Measurements from ENCODE around the gene COL5A1. TPM values are rescaled to one million over a fixed set of nuclear protein-coding genes. Genes with fewer than 3 reads are reported as not detected.

Gene COL5A1
- total RNA-seq, 4 donors from 2014 or later: 8.4 to 14.7 (median 11.3) TPM

DNA sequence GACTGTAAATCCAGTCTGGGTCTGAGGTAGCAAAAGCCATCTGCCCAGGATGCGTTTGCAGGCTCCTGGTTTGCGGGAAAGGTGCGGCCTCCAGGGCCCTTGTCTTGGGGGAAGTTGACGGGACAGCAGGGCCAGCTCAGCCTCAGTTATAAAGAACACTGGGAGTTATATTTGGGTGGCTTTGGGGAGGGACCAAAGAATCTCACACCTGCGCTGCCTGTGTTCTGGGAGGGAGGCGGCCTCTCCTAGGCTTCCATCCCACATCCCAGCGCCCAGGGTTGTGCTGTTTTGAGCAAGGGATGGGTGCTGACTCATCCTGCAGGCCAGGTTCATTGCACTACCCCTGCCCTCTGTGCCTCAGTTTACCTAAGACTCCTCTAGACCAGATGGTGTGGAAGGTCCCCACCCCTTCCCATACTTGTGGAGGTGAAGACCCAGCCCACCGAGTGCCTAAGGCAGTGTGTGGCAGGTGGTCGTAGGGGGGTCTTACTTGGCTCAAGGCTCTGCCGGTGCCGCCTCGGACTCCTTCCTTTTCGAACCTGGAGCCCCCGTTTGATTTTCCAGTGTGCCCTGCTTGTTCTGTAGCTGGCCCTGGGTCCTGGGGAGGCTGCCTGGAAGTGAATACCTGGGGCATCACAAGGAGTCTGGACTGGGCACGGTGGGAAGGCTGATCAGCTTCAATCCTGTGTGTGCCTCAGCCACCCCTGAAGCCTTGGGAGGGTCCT lies 199.7 kb downstream of the COL5A1 start:
- TF ChIP-seq, protein P1, sequence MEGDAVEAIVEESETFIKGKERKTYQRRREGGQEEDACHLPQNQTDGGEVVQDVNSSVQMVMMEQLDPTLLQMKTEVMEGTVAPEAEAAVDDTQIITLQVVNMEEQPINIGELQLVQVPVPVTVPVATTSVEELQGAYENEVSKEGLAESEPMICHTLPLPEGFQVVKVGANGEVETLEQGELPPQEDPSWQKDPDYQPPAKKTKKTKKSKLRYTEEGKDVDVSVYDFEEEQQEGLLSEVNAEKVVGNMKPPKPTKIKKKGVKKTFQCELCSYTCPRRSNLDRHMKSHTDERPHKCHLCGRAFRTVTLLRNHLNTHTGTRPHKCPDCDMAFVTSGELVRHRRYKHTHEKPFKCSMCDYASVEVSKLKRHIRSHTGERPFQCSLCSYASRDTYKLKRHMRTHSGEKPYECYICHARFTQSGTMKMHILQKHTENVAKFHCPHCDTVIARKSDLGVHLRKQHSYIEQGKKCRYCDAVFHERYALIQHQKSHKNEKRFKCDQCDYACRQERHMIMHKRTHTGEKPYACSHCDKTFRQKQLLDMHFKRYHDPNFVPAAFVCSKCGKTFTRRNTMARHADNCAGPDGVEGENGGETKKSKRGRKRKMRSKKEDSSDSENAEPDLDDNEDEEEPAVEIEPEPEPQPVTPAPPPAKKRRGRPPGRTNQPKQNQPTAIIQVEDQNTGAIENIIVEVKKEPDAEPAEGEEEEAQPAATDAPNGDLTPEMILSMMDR (IDR thresholded peaks at IDR 0.05): no peak
- TF ChIP-seq POLR2A (IDR thresholded peaks at IDR 0.05): no peak
- intact Hi-C loops (cut with DNase I; ENCODE audit: low total_unique reads): no loop called here
- 85 to 95% methylated on average over 14 to 15 of the region's 15 CpGs for WGBS, 2 donors
- no peak for DNase-seq (ENCODE audit: low spot score in 2 of 2)
- H3K4me3 ChIP-seq (ENCODE audit: low read depth, poor library complexity, severe bottlenecking): no peak overlapping the region

DNA sequence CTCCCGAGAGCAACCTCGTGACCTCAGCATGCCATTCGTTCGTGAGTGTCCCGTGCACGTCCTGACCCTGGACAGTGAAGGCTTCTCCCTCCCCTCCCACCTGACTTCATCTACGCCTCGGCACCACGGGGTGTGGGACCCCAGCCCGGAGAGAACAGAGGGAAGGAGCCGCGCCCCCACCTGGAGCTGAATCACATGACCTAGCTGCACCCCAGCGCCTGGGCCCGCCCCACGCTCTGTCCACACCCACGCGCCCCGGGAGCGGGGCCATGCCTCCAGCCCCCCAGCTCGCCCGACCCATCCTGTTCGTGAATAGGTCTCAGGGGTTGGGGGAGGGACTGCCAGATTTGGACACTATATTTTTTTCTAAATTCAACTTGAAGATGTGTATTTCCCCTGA lies 200.7 kb downstream of the COL5A1 start:
- TF ChIP-seq, protein P1 (IDR thresholded peaks at IDR 0.05): no peak
- TF ChIP-seq POLR2A (IDR thresholded peaks at IDR 0.05): no peak
- no peak for DNase-seq (ENCODE audit: low spot score in 2 of 2)
- intact Hi-C loops (cut with DNase I; ENCODE audit: low total_unique reads): no loop called here
- no peak overlapping the region for H3K4me3 ChIP-seq (ENCODE audit: low read depth, poor library complexity, severe bottlenecking)
- 81 to 87% methylated on average over 19 to 22 of the region's 22 CpGs for WGBS, 2 donors

DNA sequence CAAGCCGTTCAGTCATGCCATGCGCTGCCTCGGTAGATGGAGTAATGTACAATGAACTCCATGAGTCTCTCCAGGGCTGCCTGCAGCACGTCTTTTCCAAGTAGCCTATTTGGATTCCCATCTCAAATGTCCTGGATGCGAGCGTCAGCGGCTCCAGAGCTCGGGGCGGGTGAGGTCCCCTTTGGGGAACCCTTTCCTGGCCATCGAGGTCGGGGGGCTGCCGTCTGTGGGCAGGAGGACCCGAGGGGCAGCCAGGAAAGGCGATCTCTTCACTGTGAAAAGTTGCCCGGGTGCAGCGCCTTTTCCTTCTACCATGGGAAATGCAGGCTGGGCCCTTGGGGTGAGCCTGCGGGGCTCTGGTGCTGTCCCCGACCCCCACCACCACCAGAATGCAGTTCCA lies 202.1 kb downstream of the COL5A1 start:
- TF ChIP-seq, protein P1 (IDR thresholded peaks at IDR 0.05): no peak
- no peak for TF ChIP-seq POLR2A (IDR thresholded peaks at IDR 0.05)
- no peak overlapping the region for H3K4me3 ChIP-seq (ENCODE audit: low read depth, poor library complexity, severe bottlenecking)
- no peak for DNase-seq (ENCODE audit: low spot score in 2 of 2)
- WGBS, 2 donors: 87 to 91% methylated on average over 18 of the region's 18 CpGs
- intact Hi-C loops (cut with DNase I; ENCODE audit: low total_unique reads): no loop called here

DNA sequence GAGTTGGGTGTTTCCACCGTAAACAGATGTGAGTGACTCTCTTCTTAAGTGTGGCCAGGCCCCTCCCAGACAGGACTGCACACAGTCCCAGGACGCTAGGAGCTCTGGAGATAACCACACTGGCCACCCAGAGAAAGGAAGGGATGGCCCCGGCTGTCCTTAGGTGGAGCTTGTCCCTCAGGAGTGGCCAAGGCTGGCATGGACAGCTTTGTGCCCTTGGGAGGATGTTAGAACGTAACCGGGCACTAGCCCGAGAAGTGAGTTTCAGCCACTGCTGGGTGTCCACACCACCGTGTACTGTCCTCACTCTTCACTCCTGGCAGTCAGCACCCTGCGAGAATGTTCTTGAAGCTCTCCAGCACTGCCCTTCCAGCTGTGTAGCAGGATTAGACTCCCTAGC lies 203.2 kb downstream of the COL5A1 start:
- 77 to 89% methylated on average over 5 to 8 of the region's 8 CpGs for WGBS, 2 donors
- no peak overlapping the region for H3K4me3 ChIP-seq (ENCODE audit: low read depth, poor library complexity, severe bottlenecking)
- TF ChIP-seq, protein P1 (IDR thresholded peaks at IDR 0.05): no peak
- TF ChIP-seq POLR2A (IDR thresholded peaks at IDR 0.05): no peak
- no peak for DNase-seq (ENCODE audit: low spot score in 2 of 2)
- intact Hi-C loops (cut with DNase I; ENCODE audit: low total_unique reads): no loop called here

DNA sequence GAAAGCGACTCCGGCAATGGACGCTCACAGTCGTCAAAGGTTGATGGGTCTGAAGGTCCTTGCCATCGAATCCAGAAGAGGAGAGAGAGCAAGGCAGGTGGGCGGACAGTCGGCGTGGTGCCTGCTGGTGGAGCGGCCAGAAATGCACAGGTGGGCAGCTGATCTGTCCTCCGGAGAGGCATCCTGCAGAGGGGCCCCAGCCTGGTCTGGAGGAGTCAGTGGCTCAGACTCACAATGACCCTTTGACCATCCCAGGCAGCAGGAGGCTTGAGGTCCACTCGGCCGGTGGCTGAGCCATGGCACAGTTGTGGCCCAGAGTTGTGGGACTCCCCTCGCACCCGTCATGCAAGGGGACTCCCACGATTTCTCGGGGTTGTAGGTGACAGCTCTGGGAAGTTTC lies 204.6 kb downstream of the COL5A1 start:
- intact Hi-C loops (cut with DNase I; ENCODE audit: low total_unique reads): no loop called here
- WGBS, 2 donors: 91 to 96% methylated on average over 16 of the region's 16 CpGs
- TF ChIP-seq, protein P1 (IDR thresholded peaks at IDR 0.05): no peak
- no peak for TF ChIP-seq POLR2A (IDR thresholded peaks at IDR 0.05)
- DNase-seq (ENCODE audit: low spot score in 2 of 2): no peak
- no peak overlapping the region for H3K4me3 ChIP-seq (ENCODE audit: low read depth, poor library complexity, severe bottlenecking)

DNA sequence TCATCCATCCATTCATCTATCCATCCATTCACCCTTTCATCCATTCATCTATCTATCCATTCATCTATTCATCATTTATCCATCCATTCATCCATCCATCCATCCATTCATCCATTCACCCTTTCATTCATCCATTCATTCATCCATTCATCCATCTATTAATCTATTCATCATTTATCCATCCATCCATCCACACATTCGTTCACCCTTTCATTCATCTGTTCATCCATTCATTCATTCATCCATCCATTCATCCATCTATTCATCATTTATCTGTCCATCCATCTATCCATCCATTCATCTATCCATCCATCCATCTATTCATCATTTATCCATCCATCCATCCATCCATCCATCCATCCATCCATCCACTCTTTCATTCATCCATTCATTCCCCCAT lies 205.1 kb downstream of the COL5A1 start:
- intact Hi-C loops (cut with DNase I; ENCODE audit: low total_unique reads): no loop called here
- DNase-seq (ENCODE audit: low spot score in 2 of 2): no peak
- H3K4me3 ChIP-seq (ENCODE audit: low read depth, poor library complexity, severe bottlenecking): no peak overlapping the region
- TF ChIP-seq, protein P1 (IDR thresholded peaks at IDR 0.05): no peak
- no peak for TF ChIP-seq POLR2A (IDR thresholded peaks at IDR 0.05)
- 79 to 86% methylated on average over 1 of the region's 1 CpG for WGBS, 2 donors
